Loucy (cell line): ENCODE results near the gene CTSL.

ENCODE experiments used
- H2AFZ ChIP-seq: fragments of 200-600 bp; sonication (generic); 2 replicates; pipeline ENCODE4 v1.6.0; 2016; ENCODE audit warnings: antibody characterized with exemption, mild to moderate bottlenecking, low read length, moderate library complexity
- H3F3A ChIP-seq: fragments of 200-600 bp; 2 replicates; pipeline ENCODE4 v1.6.0; 2016; ENCODE audit warnings: antibody characterized with exemption, low read depth, mild to moderate bottlenecking
- H3K27me3 ChIP-seq: fragments of 200-600 bp; sonication (generic); 2 replicates; pipeline ENCODE4 v1.6.1; 2014; ENCODE audit warnings: low read length, mild to moderate bottlenecking; ENCODE audit not compliant: insufficient read depth, poor library complexity, severe bottlenecking
- H3K36me3 ChIP-seq: fragments of 200-600 bp; sonication (generic); 2 replicates; pipeline ENCODE4 v1.6.1; 2016; ENCODE audit warnings: low read length; ENCODE audit not compliant: insufficient read depth
- H3K4me1 ChIP-seq: fragments of 200-600 bp; sonication (generic); 2 replicates; pipeline ENCODE4 v1.5.1; 2014; ENCODE audit warnings: low read length, mild to moderate bottlenecking; ENCODE audit not compliant: insufficient read depth, poor library complexity, severe bottlenecking
- H3K4me2 ChIP-seq: fragments of 200-600 bp; sonication (generic); 2 replicates; pipeline ENCODE4 v1.6.0; 2014; ENCODE audit warnings: antibody characterized with exemption, low read length, low read depth, mild to moderate bottlenecking; ENCODE audit not compliant: poor library complexity, severe bottlenecking
- H3K4me3 ChIP-seq: fragments of 200-600 bp; sonication (generic); 2 replicates; pipeline ENCODE4 v1.5.1; 2014; ENCODE audit warnings: low read length, mild to moderate bottlenecking, mixed read lengths; ENCODE audit not compliant: poor library complexity, severe bottlenecking
- H3K79me2 ChIP-seq: fragments of 200-600 bp; sonication (generic); 2 replicates; pipeline ENCODE4 v1.6.1; 2014; ENCODE audit warnings: low read length; ENCODE audit not compliant: insufficient read depth
- H3K9ac ChIP-seq: fragments of 200-600 bp; sonication (generic); 2 replicates; pipeline ENCODE4 v1.6.0; 2014; ENCODE audit warnings: mild to moderate bottlenecking, low read depth, low read length, moderate library complexity; ENCODE audit not compliant: poor library complexity, severe bottlenecking
- H3K9me2 ChIP-seq: fragments of 200-600 bp; sonication (generic); replicated peaks from 2 replicates; pipeline ENCODE4 v1.6.1; 2016; ENCODE audit warnings: low read depth, low read length, mixed read lengths
- H3K9me3 ChIP-seq: fragments of 200-600 bp; sonication (generic); 2 replicates; pipeline ENCODE4 v1.6.1; 2014; ENCODE audit warnings: mild to moderate bottlenecking, antibody characterized with exemption, low read length, low read depth; ENCODE audit not compliant: insufficient read depth
- H4K20me1 ChIP-seq: fragments of 200-600 bp; sonication (generic); 2 replicates; pipeline ENCODE4 v1.6.0; 2014; ENCODE audit warnings: antibody characterized with exemption, low read length, mild to moderate bottlenecking; ENCODE audit not compliant: insufficient read depth, poor library complexity, severe bottlenecking
- EZH2phosphoT487 ChIP-seq: fragments of 200-600 bp; IDR thresholded peaks from 2 replicates; pipeline ENCODE4 v1.6.1; 2018; ENCODE audit warnings: antibody characterized with exemption, mild to moderate bottlenecking, moderate library complexity, borderline replicate concordance
- TF ChIP-seq, protein P1 (sequence below): fragments of 200-600 bp; sonication (generic); conservative IDR thresholded peaks from 2 replicates; pipeline ENCODE4 v1.5.1; 2014; ENCODE audit warnings: mild to moderate bottlenecking, antibody characterized with exemption, low read length

CTSL gene

DNA sequence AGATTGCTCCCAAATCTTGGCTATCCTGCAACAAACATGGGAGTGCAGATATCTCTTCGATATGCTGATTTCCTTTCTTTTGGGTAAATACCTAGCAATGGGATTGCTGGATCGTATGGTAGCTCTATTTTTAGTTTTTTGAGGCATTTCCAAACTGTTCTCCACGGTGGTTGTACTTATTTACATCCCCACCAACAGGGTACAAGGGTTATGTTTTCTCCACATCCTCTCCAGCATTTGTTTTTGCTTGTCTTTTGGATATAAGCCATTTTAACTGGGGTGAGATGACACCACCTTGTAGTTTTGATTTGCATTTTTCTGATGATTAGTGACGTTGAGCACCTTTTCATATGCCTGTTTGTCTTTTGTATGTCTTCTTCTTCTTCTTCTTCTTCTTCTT, 20.3 kb downstream of the CTSL start:
- no peaks in the 10 kb centered on the region for H4K20me1 ChIP-seq
- no peak overlapping the region for H2AFZ ChIP-seq
- no peaks in the 10 kb centered on the region for H3K9me2 ChIP-seq
- no peak overlapping the region for H3K4me2 ChIP-seq
- H3F3A ChIP-seq = no peaks in the 10 kb centered on the region
- H3K4me1 ChIP-seq = no peaks in the 10 kb centered on the region
- H3K9me3 ChIP-seq = no peaks in the 10 kb centered on the region
- no peaks in the 10 kb centered on the region for H3K79me2 ChIP-seq
- no peaks in the 10 kb centered on the region for H3K27me3 ChIP-seq
- H3K4me3 ChIP-seq = no peak overlapping the region
- no peak overlapping the region for H3K9ac ChIP-seq
- no peak for TF ChIP-seq EZH2phosphoT487
- TF ChIP-seq, protein P1, sequence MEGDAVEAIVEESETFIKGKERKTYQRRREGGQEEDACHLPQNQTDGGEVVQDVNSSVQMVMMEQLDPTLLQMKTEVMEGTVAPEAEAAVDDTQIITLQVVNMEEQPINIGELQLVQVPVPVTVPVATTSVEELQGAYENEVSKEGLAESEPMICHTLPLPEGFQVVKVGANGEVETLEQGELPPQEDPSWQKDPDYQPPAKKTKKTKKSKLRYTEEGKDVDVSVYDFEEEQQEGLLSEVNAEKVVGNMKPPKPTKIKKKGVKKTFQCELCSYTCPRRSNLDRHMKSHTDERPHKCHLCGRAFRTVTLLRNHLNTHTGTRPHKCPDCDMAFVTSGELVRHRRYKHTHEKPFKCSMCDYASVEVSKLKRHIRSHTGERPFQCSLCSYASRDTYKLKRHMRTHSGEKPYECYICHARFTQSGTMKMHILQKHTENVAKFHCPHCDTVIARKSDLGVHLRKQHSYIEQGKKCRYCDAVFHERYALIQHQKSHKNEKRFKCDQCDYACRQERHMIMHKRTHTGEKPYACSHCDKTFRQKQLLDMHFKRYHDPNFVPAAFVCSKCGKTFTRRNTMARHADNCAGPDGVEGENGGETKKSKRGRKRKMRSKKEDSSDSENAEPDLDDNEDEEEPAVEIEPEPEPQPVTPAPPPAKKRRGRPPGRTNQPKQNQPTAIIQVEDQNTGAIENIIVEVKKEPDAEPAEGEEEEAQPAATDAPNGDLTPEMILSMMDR = no peak
- H3K36me3 ChIP-seq = no peaks in the 10 kb centered on the region

DNA sequence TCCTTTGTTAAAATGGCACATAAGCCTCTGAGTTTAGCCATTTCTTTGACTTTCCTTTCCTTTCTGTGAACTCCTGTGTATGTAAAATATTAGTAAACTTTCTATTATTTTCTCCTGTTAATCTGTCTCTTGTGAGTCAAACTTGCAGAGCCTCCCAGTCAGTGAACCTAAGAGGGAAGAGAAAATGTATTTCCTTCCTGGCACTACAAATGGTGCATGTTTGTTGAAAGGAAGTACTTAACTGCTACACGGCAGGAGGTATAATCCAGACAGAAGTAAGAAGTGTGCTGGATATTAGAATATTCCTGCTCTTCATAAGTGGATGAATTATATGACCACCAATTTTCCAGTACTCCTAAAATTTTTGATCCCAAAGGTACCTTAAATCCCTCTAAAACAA, 23.0 kb downstream of the CTSL start:
- no peak overlapping the region for H3K4me3 ChIP-seq
- no peak for TF ChIP-seq EZH2phosphoT487
- TF ChIP-seq, protein P1 = no peak
- no peaks in the 10 kb centered on the region for H3K9me2 ChIP-seq
- no peak overlapping the region for H2AFZ ChIP-seq
- no peak overlapping the region for H3K9ac ChIP-seq
- H4K20me1 ChIP-seq = no peaks in the 10 kb centered on the region
- no peaks in the 10 kb centered on the region for H3K79me2 ChIP-seq
- no peaks in the 10 kb centered on the region for H3K36me3 ChIP-seq
- no peaks in the 10 kb centered on the region for H3K27me3 ChIP-seq
- no peaks in the 10 kb centered on the region for H3K4me1 ChIP-seq
- no peaks in the 10 kb centered on the region for H3K9me3 ChIP-seq
- H3K4me2 ChIP-seq = no peak overlapping the region
- H3F3A ChIP-seq = no peaks in the 10 kb centered on the region

DNA sequence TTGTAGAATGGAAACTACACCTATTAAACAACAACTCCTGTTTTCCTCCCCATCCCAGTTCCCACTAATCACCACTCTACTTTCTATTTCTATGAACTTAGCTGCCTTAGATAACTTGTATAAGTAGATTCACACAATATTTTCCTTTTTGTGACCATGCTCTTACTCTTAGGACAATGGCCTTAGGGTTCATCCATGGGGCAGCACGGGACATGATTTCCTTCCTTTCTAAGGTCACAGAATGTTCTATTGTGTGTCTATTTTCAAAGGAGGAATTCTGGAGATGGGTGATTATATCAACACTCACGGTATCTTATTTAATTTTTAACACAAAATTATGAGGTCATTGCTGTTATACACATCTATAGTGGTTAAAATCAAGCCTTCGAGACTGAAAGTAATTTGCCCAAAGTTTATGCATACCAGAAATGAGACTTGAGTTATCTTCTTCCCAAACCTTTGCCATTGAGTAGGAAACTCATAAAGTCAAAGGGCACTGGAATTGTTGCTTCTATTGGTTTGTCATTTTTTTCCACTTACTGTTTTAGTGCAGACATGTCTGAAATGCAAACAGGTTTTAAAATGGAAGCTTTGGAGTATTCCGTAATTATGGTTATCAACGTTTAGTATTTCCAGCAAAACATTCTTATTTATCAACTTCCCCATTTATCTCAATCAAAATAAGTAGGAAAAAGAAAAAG, 23.6 kb downstream of the CTSL start:
- H3K4me1 ChIP-seq = no peaks in the 10 kb centered on the region
- H3K9me3 ChIP-seq = no peaks in the 10 kb centered on the region
- TF ChIP-seq, protein P1 = no peak
- no peak for TF ChIP-seq EZH2phosphoT487
- no peaks in the 10 kb centered on the region for H3K9me2 ChIP-seq
- no peaks in the 10 kb centered on the region for H3K36me3 ChIP-seq
- no peak overlapping the region for H2AFZ ChIP-seq
- no peak overlapping the region for H3K4me2 ChIP-seq
- H3K79me2 ChIP-seq = no peaks in the 10 kb centered on the region
- no peaks in the 10 kb centered on the region for H3K27me3 ChIP-seq
- no peak overlapping the region for H3K4me3 ChIP-seq
- no peaks in the 10 kb centered on the region for H4K20me1 ChIP-seq
- no peaks in the 10 kb centered on the region for H3F3A ChIP-seq
- no peak overlapping the region for H3K9ac ChIP-seq
